GM18867 (cell line): ENCODE results near the gene CELF5.

ENCODE experiments used
- ATAC-seq: cut with Tn5 transposase; IDR thresholded peaks from one replicate; pipeline ENCODE4 v1.9.1; 2021; ENCODE audit warnings: mild to moderate bottlenecking, moderate library complexity; ENCODE audit not compliant: unreplicated experiment

Gene CELF5

GRCh38 chr19:3270902-3271301, 46.4 kb downstream of the CELF5 start:
- ATAC-seq, result no peak

GRCh38 chr19:3272401-3272931, 48.0 kb downstream of the CELF5 start:
- ATAC-seq, result no peak

- no peak for ATAC-seq
Measured at GRCh38 chr19:3272952-3273351, 48.5 kb downstream of the CELF5 start.

- ATAC-seq, result no peak
Measured at GRCh38 chr19:3274245-3274941, 49.9 kb downstream of the CELF5 start.

GRCh38 chr19:3274942-3275582, 50.6 kb downstream of the CELF5 start:
- ATAC-seq, result no peak

GRCh38 chr19:3275583-3276340, 51.3 kb downstream of the CELF5 start:
- peak; percentile 54 for ATAC-seq

GRCh38 chr19:3276341-3276799, 51.9 kb downstream of the CELF5 start:
- no peak for ATAC-seq

- no peak for ATAC-seq
Measured at GRCh38 chr19:3277649-3278048, 53.2 kb downstream of the CELF5 start.

- no peak for ATAC-seq
Measured at GRCh38 chr19:3278294-3278693, 53.8 kb downstream of the CELF5 start.

GRCh38 chr19:3278749-3279148, 54.3 kb downstream of the CELF5 start:
- no peak for ATAC-seq

GRCh38 chr19:3279306-3279705, 54.8 kb downstream of the CELF5 start:
- ATAC-seq, result no peak

GRCh38 chr19:3281026-3281425, 56.6 kb downstream of the CELF5 start:
- no peak for ATAC-seq

GRCh38 chr19:3282155-3282554, 57.7 kb downstream of the CELF5 start:
- ATAC-seq, result no peak

GRCh38 chr19:3282564-3282963, 58.1 kb downstream of the CELF5 start:
- ATAC-seq, result no peak

GRCh38 chr19:3283246-3283751, 58.8 kb downstream of the CELF5 start:
- ATAC-seq, result no peak

- ATAC-seq, result no peak
Measured at GRCh38 chr19:3283886-3284657, 59.6 kb downstream of the CELF5 start.

GRCh38 chr19:3284759-3285646, 60.5 kb downstream of the CELF5 start:
- no peak for ATAC-seq

- no peak for ATAC-seq
Measured at GRCh38 chr19:3285647-3286176, 61.3 kb downstream of the CELF5 start.

GRCh38 chr19:3287814-3288213, 63.4 kb downstream of the CELF5 start:
- ATAC-seq, result no peak
